ENCODE data around the gene OTOR. TPM values are rescaled to one million over a fixed set of nuclear protein-coding genes. Genes with fewer than 3 reads are reported as not detected.

The OTOR gene
- total RNA-seq, 1 experiment from 2014 or later = not detected

DNA sequence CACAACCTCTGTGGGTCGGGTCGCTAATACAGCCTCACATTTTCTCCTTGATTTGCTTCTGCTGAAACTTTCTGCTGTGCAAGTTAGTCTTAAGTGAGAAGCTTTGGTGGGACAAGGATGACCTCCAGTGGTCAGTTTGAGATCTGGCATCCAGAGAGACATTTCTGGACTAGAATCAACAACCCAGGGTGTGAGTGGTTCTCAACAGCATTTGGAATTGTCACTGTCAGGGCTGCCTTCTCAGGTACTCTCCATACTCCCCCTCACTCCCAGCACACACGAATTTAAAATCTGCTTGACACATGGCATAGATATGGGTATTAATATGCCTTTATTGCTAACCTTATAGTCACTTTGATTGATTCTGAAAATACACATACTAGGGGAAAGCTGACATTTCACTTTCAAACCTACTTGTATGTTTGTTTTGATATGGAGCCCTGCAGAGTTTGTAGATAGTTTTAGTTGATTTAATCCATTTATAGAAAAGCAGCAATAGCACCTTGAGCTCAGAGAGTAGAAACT, 13.2 kb downstream of the OTOR start:
- Mint-ChIP-seq H3K9me3 (ENCODE audit: unreplicated experiment) (peaks cover 5% of the 10 kb centered on the region), H3K4me1 (ENCODE audit: low read depth, unreplicated experiment) (peaks cover 7% of the 10 kb centered on the region), H3K27me3 (ENCODE audit: insufficient read depth, unreplicated experiment) (peaks cover 3% of the 10 kb centered on the region), H3K36me3 (ENCODE audit: insufficient read depth, unreplicated experiment) (no peaks in the 10 kb centered on the region), H3K4me3 (ENCODE audit: unreplicated experiment) (peak overlapping the region; percentile 12), H3K27ac (ENCODE audit: unreplicated experiment) (no peak overlapping the region)
- Histone ChIP-seq H3K27me3 (replicated peaks; ENCODE audit: control insufficient read depth, insufficient read depth, low read length) (no peaks in the 10 kb centered on the region), H3K9me3 (no peaks in the 10 kb centered on the region), H3K36me3 (ENCODE audit: control insufficient read depth, insufficient read depth, low read length) (no peaks in the 10 kb centered on the region), H3K4me3 (ENCODE audit: low read depth, low read length) (no peak overlapping the region), H3K4me1 (peaks cover 10% of the 10 kb centered on the region)
- TF ChIP-seq, protein P1, sequence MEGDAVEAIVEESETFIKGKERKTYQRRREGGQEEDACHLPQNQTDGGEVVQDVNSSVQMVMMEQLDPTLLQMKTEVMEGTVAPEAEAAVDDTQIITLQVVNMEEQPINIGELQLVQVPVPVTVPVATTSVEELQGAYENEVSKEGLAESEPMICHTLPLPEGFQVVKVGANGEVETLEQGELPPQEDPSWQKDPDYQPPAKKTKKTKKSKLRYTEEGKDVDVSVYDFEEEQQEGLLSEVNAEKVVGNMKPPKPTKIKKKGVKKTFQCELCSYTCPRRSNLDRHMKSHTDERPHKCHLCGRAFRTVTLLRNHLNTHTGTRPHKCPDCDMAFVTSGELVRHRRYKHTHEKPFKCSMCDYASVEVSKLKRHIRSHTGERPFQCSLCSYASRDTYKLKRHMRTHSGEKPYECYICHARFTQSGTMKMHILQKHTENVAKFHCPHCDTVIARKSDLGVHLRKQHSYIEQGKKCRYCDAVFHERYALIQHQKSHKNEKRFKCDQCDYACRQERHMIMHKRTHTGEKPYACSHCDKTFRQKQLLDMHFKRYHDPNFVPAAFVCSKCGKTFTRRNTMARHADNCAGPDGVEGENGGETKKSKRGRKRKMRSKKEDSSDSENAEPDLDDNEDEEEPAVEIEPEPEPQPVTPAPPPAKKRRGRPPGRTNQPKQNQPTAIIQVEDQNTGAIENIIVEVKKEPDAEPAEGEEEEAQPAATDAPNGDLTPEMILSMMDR (IDR thresholded peaks at IDR 0.05; ENCODE audit: insufficient read depth in 1 of 2, low read depth in 1 of 2, low read length in 1 of 2, severe bottlenecking in 1 of 2, unreplicated experiment in 1 of 2) = peak; percentile 81 to 84
- peak; percentile 71 to 72 for DNase-seq
- ChIA-PET POLR2A (no interaction called here), CTCF (interaction anchor here (0.6 to 2.0 kb wide), 4 partner anchors 10 to 228 kb away, joined by 3 to 6 read pairs (median 4); no protein-coding TSS in a partner anchor)
- BruUV-seq (replicated peaks) = no TSS peak
- intact Hi-C loops (cut with micrococcal nuclease; ENCODE audit: unreplicated experiment) = loop anchor here (1.0 to 5.0 kb wide), 5 partner anchors 51 to 284 kb away; partner anchors contain the start of gene KIF16B

DNA sequence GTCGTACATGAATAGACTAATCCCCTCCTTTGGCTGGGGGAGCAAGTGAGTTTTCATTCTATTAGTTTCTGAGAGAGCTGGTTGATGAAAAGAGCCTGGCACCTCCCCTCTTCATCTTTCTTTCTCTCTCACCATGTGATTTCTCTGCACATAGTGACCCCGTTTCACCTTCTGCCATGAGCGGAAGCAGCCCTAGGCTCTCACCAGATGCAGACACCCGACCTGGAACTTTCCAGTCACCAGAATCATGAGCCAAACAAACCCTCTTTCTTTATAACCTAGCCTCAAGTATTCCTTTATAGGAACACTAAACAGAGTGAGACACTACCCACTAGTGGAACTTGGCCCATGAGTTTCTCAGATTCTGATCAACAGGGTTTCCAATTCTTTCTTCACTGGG, 16.4 kb downstream of the OTOR start:
- Mint-ChIP-seq H3K27ac (ENCODE audit: unreplicated experiment) (no peak overlapping the region), H3K9me3 (ENCODE audit: unreplicated experiment) (no peaks in the 10 kb centered on the region), H3K4me1 (ENCODE audit: low read depth, unreplicated experiment) (peaks cover 7% of the 10 kb centered on the region), H3K36me3 (ENCODE audit: insufficient read depth, unreplicated experiment) (no peaks in the 10 kb centered on the region), H3K4me3 (ENCODE audit: unreplicated experiment) (no peak overlapping the region), H3K27me3 (ENCODE audit: insufficient read depth, unreplicated experiment) (peaks cover 3% of the 10 kb centered on the region)
- TF ChIP-seq, protein P1 (IDR thresholded peaks at IDR 0.05; ENCODE audit: insufficient read depth in 1 of 2, low read depth in 1 of 2, low read length in 1 of 2, severe bottlenecking in 1 of 2, unreplicated experiment in 1 of 2) = no peak
- ChIA-PET POLR2A (no interaction called here), CTCF (no interaction called here)
- no peak overlapping the region for H3K4me3 ChIP-seq (ENCODE audit: low read depth, low read length)
- no peak for DNase-seq
- intact Hi-C loops (cut with micrococcal nuclease; ENCODE audit: unreplicated experiment) = loop anchor here (5.0 kb wide), 2 partner anchors 48 to 287 kb away; no protein-coding TSS in a partner anchor
- H3K36me3 ChIP-seq (ENCODE audit: control insufficient read depth, insufficient read depth, low read length) = no peaks in the 10 kb centered on the region
- H3K27me3 ChIP-seq (replicated peaks; ENCODE audit: control insufficient read depth, insufficient read depth, low read length) = no peaks in the 10 kb centered on the region
- peaks cover 10% of the 10 kb centered on the region for H3K4me1 ChIP-seq
- BruUV-seq (replicated peaks) = no TSS peak
- H3K9me3 ChIP-seq = no peaks in the 10 kb centered on the region

DNA sequence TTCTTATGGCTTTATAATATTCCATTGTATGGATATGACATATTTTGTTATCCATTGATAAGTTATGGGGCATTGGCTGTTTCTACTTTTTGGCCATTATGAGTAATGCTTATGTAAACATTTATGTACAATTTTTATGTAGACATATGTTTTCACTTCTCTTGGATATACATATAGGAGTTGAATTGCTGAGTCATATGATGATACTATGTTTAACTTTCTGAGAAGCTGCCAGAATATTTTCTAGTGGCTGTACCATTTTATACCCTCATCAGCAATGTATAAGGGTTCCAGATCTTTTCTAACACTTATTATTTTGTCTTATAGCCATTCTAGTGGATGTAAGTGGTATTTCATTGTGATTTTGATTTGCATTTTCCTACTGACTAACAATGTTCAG, 23.1 kb downstream of the OTOR start:
- H3K4me3 Mint-ChIP-seq (ENCODE audit: unreplicated experiment) = no peak overlapping the region
- Histone ChIP-seq H3K27me3 (replicated peaks; ENCODE audit: control insufficient read depth, insufficient read depth, low read length) (no peaks in the 10 kb centered on the region; the same call in 1 of the 2 replicates), H3K4me1 (no peaks in the 10 kb centered on the region), H3K36me3 (ENCODE audit: control insufficient read depth, insufficient read depth, low read length) (no peaks in the 10 kb centered on the region), H3K4me3 (ENCODE audit: low read depth, low read length) (no peak overlapping the region), H3K9me3 (no peaks in the 10 kb centered on the region)
- no peak for DNase-seq
- H3K4me1 Mint-ChIP-seq (ENCODE audit: low read depth, unreplicated experiment) = no peaks in the 10 kb centered on the region
- H3K27me3 Mint-ChIP-seq (ENCODE audit: insufficient read depth, unreplicated experiment) = peaks cover 5% of the 10 kb centered on the region
- BruUV-seq (replicated peaks) = no TSS peak
- intact Hi-C loops (cut with micrococcal nuclease; ENCODE audit: unreplicated experiment) = no loop called here
- no peak overlapping the region for H3K27ac Mint-ChIP-seq (ENCODE audit: unreplicated experiment)
- H3K36me3 Mint-ChIP-seq (ENCODE audit: insufficient read depth, unreplicated experiment) = no peaks in the 10 kb centered on the region
- CTCF ChIA-PET = no interaction called here
- TF ChIP-seq, protein P1 (IDR thresholded peaks at IDR 0.05; ENCODE audit: insufficient read depth in 1 of 2, low read depth in 1 of 2, low read length in 1 of 2, severe bottlenecking in 1 of 2, unreplicated experiment in 1 of 2) = no peak
- POLR2A ChIA-PET = no interaction called here
- no peaks in the 10 kb centered on the region for H3K9me3 Mint-ChIP-seq (ENCODE audit: unreplicated experiment)

Measured in Caco-2 (cell line).